DOHH2 (cell line): ENCODE measurements around the gene RBM20.

Experiments
- H3F3A ChIP-seq: fragments of 200-600 bp; sonication (generic), shearing (Covaris generic); 2 replicates; pipeline ENCODE4 v1.6.0; 2016; ENCODE audit warnings: antibody characterized with exemption, mild to moderate bottlenecking; ENCODE audit not compliant: control insufficient read depth, insufficient read depth
- H3K27ac ChIP-seq: fragments of 200-600 bp; sonication (generic); 2 replicates; pipeline ENCODE4 v1.5.1; 2014; ENCODE audit warnings: low read depth, mild to moderate bottlenecking, low read length, moderate library complexity
- H3K27me3 ChIP-seq: fragments of 200-600 bp; sonication (generic); 2 replicates; pipeline ENCODE4 v1.6.1; 2014; ENCODE audit warnings: mild to moderate bottlenecking, low read length, mixed read lengths; ENCODE audit not compliant: control insufficient read depth
- H3K36me3 ChIP-seq: fragments of 200-600 bp; sonication (generic); 2 replicates; pipeline ENCODE4 v1.6.1; 2014; ENCODE audit warnings: mild to moderate bottlenecking, low read length, moderate library complexity, mixed read lengths; ENCODE audit not compliant: control insufficient read depth
- H3K4me1 ChIP-seq: fragments of 200-600 bp; sonication (generic); 2 replicates; pipeline ENCODE4 v1.6.1; 2014; ENCODE audit warnings: mild to moderate bottlenecking, low read length, mixed read lengths; ENCODE audit not compliant: control insufficient read depth
- H3K4me2 ChIP-seq: fragments of 200-600 bp; sonication (generic); 2 replicates; pipeline ENCODE4 v1.6.0; 2014; ENCODE audit warnings: mild to moderate bottlenecking, low read length, moderate library complexity
- H3K4me3 ChIP-seq: fragments of 200-600 bp; sonication (generic); 2 replicates; pipeline ENCODE4 v1.5.1; 2014; ENCODE audit warnings: mild to moderate bottlenecking, low read length, mixed read lengths
- H3K79me2 ChIP-seq: fragments of 200-600 bp; sonication (generic); 2 replicates; pipeline ENCODE4 v1.6.1; 2014; ENCODE audit warnings: mild to moderate bottlenecking, low read length, mixed read lengths; ENCODE audit not compliant: control insufficient read depth
- H3K9me2 ChIP-seq: fragments of 200-600 bp; sonication (generic); replicated peaks from 2 replicates; pipeline ENCODE4 v1.6.1; 2014; ENCODE audit warnings: mild to moderate bottlenecking, low read length, mixed read lengths; ENCODE audit not compliant: control insufficient read depth
- H3K9me3 ChIP-seq: fragments of 200-600 bp; sonication (generic); 2 replicates; pipeline ENCODE4 v1.6.1; 2014; ENCODE audit warnings: antibody characterized with exemption, low read length, mixed read lengths; ENCODE audit not compliant: control insufficient read depth, insufficient read depth
- H4K20me1 ChIP-seq: fragments of 200-600 bp; sonication (generic); 2 replicates; pipeline ENCODE4 v1.6.0; 2014; ENCODE audit warnings: low read depth, mild to moderate bottlenecking, antibody characterized with exemption, low read length, moderate library complexity; ENCODE audit not compliant: control insufficient read depth, insufficient read depth
- CTCF ChIP-seq: fragments of 200-600 bp; sonication (generic); IDR thresholded peaks from one replicate; pipeline ENCODE4 v1.5.1; 2014; ENCODE audit warnings: antibody characterized with exemption, mild to moderate bottlenecking, low read depth, low read length; ENCODE audit not compliant: poor library complexity, severe bottlenecking
- EZH2phosphoT487 ChIP-seq: fragments of 200-600 bp; sonication (generic); IDR thresholded peaks from 2 replicates; pipeline ENCODE4 v1.6.1; 2017; ENCODE audit warnings: borderline replicate concordance, mild to moderate bottlenecking, antibody characterized with exemption, low read length, moderate library complexity, mixed read lengths

RBM20 gene

GRCh38 chr10:110730345-110731050 is 86.4 kb downstream of the RBM20 start:
- no peak for TF ChIP-seq EZH2phosphoT487
- TF ChIP-seq CTCF, result no peak
- H3K79me2 ChIP-seq, result no peaks in the 10 kb centered on the region
- H3K9me2 ChIP-seq, result no peaks in the 10 kb centered on the region
- no peaks in the 10 kb centered on the region for H3F3A ChIP-seq
- no peak overlapping the region for H3K4me3 ChIP-seq
- H4K20me1 ChIP-seq, result no peaks in the 10 kb centered on the region
- no peak overlapping the region for H3K4me2 ChIP-seq
- H3K9me3 ChIP-seq, result no peaks in the 10 kb centered on the region
- no peak overlapping the region for H3K27ac ChIP-seq
- no peaks in the 10 kb centered on the region for H3K36me3 ChIP-seq
- peaks cover 12% of the 10 kb centered on the region for H3K4me1 ChIP-seq
- H3K27me3 ChIP-seq, result peaks cover 37% of the 10 kb centered on the region

GRCh38 chr10:110733218-110733952 is 89.2 kb downstream of the RBM20 start:
- Histone ChIP-seq H3K9me2 (no peaks in the 10 kb centered on the region), H3K79me2 (no peaks in the 10 kb centered on the region), H3F3A (no peaks in the 10 kb centered on the region), H3K36me3 (no peaks in the 10 kb centered on the region), H3K27me3 (peaks cover 37% of the 10 kb centered on the region), H3K9me3 (no peaks in the 10 kb centered on the region), H3K4me2 (no peak overlapping the region), H3K4me3 (no peak overlapping the region), H3K27ac (no peak overlapping the region), H3K4me1 (no peaks in the 10 kb centered on the region), H4K20me1 (no peaks in the 10 kb centered on the region)
- TF ChIP-seq CTCF (no peak), EZH2phosphoT487 (no peak)

GRCh38 chr10:110735620-110736027 is 91.5 kb downstream of the RBM20 start:
- Histone ChIP-seq H3K9me3 (no peaks in the 10 kb centered on the region), H4K20me1 (no peaks in the 10 kb centered on the region), H3K4me1 (no peaks in the 10 kb centered on the region), H3K36me3 (no peaks in the 10 kb centered on the region), H3K9me2 (no peaks in the 10 kb centered on the region), H3K27me3 (peaks cover 37% of the 10 kb centered on the region), H3K79me2 (no peaks in the 10 kb centered on the region), H3K27ac (no peak overlapping the region), H3F3A (no peaks in the 10 kb centered on the region), H3K4me3 (no peak overlapping the region), H3K4me2 (no peak overlapping the region)
- TF ChIP-seq CTCF, result no peak
- TF ChIP-seq EZH2phosphoT487, result no peak
